Stimulated activated CD4-positive, alpha-beta T cell treated with anti-CD3 and anti-CD28 coated beads, Interleukin-2, amount 100 ng/mL, for 4 hours (primary cell): Measurements from ENCODE around the gene LDLR.
"Not testable (repeated sequence)": the region's sequence is repeated elsewhere in the genome, so short reads cannot be mapped to it uniquely, and the experiment has no call there.

Experiments used
- DNase-seq: peaks from one replicate; pipeline ENCODE4 v3.0.0-alpha.2; 2020; ENCODE audit warnings: low read depth

LDLR gene

GRCh38 chr19:11073568-11073967 is 15.7 kb upstream of the LDLR start:
- DNase-seq: no peak

DNA sequence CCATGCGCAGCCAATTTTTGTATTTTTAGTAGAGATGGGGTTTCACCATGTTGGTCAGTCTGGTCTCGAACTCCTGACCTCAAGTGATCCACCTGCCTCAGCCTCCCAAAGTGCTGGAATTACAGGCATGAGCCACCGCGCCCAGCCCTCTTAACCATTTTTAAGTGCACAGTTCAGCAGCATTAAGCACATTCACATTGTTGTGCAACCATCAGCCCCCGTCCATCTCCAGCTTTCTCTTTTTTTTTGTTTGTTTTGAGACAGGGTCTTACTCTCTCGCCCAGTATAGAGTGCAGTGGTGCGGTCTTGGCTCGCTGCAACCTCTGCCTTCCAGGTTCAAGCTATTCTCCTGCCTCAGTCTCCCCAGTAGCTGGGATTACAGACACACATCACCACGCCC is 12.5 kb upstream of the LDLR start:
- not testable (repeated sequence) for DNase-seq

DNA sequence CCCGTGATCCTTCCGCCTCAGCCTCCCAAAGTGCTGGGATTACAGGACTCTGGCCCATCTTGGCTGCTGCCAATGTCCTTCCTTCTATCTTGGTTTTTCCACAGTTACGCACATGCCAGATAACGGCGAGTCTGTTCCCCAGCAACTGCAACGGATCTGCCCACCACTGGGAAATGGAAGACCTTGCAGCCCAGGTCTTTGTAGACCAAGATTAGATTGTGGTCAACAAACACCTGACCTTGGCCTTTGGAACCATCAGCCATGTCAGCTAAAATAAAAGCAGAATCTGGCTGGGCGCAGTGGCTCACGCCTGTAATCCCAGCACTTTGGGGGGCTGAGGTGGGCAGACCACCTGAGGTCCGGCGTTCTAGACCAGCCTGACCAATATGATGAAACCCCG is 10.4 kb upstream of the LDLR start:
- no peak for DNase-seq

- no peak for DNase-seq
These were observed 9.3 kb upstream of the LDLR start for GRCh38 chr19:11079999-11080398.

GRCh38 chr19:11087870-11088505 is 1.3 kb upstream of the LDLR start:
- no peak for DNase-seq

DNA sequence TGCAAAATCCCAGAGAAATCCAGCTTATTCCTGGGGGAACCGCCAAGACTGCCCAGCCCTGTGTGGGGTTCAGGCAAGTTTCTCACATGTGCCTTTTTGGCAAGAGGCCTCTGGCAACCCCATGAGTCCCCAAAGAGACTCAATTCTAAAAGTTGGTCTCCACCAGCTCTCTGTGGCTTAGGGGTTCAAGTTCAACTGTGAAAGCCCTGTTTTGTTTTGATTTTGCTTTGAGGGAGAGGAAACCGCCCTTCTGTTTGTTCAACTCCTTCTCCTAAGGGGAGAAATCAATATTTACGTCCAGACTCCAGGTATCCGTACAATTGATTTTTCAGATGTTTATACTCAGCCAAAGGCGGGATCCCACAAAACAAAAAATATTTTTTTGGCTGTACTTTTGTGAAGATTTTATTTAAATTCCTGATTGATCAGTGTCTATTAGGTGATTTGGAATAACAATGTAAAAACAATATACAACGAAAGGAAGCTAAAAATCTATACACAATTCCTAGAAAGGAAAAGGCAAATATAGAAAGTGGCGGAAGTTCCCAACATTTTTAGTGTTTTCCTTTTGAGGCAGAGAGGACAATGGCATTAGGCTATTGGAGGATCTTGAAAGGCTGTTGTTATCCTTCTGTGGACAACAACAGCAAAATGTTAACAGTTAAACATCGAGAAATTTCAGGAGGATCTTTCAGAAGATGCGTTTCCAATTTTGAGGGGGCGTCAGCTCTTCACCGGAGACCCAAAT is 583 bp upstream of the LDLR start:
- no peak for DNase-seq

DNA sequence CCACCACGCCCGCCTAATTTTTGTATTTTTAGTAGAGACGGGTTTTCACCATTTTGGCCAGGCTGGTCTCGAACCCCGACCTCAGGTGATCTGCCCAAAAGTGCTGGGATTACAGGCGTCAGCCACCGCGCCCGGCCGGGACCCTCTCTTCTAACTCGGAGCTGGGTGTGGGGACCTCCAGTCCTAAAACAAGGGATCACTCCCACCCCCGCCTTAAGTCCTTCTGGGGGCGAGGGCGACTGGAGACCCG is 676 bp downstream of the LDLR start:
- not testable (repeated sequence) for DNase-seq

- peak; percentile 98 for DNase-seq
These were observed 1.2 kb downstream of the LDLR start for GRCh38 chr19:11090264-11090996.

DNA sequence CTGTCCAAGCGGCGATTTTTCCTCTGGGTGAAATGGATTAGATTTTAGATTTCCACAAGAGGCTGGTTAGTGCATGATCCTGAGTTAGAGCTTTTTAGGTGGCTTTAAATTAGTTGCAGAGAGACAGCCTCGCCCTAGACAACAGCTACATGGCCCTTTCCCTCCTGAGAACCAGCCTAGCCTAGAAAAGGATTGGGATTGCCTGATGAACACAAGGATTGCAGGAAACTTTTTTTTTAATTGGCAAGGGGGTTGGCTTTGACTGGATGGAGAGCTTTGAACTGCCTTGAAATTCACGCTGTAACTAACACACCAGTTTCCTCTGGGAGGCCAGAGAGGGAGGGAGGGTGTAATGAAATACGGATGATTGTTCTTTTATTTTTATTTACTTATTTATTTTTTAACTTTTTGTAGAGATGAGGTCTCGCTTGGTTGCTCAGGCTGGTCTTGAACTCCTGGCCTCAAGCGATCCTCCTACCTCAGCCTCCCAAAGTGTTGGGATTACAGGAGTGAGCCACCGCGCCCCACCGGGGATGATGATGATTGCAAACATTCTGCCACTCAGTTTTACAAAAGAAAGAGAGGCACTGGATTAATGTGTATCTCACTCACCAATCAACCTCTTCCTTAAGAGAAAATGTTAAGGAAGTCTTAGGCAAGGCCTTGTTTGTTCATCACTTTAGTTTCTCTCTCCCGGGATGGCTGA is 1.9 kb downstream of the LDLR start:
- DNase-seq: no peak

- peak; percentile 24 for DNase-seq
These were observed 2.5 kb downstream of the LDLR start for GRCh38 chr19:11091703-11092153.

DNA sequence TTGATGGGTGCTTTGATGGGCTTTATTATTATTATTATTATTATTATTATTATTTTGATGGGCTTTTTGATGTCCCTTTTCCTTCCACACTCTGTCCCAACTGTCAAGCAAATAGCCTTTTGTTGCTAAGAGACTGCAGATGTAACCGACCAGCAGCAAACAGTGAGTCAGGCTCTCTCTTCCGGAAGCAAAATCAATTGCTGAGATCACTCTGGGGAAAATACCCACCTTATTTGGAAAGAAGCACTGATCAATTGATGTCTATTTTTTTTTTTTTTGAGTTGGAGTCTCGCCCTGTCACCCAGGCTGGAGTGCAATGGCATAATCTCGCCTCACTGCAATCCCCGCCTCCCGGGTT is 2.9 kb downstream of the LDLR start:
- DNase-seq: peak; percentile 26

GRCh38 chr19:11093689-11094238 is 4.5 kb downstream of the LDLR start:
- DNase-seq: no peak

DNA sequence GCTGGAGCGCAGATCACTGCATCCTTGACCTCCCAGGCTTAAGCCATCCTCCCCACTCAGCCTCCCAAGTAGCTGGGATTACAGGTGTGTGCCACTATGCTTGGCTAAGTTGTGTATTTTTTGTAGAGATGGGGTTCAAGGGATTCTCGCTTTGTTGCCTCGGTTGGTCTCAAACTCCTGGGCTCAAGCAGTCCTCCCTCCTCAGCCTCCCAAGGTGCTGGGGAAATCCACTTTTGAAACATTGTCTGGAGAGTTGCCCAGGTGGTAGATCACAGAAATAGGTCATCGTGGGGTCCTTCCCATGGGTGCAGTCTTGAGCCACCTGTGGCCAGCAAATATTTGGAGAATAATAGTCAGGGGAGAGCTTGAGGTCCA is 5.2 kb downstream of the LDLR start:
- DNase-seq: no peak

DNA sequence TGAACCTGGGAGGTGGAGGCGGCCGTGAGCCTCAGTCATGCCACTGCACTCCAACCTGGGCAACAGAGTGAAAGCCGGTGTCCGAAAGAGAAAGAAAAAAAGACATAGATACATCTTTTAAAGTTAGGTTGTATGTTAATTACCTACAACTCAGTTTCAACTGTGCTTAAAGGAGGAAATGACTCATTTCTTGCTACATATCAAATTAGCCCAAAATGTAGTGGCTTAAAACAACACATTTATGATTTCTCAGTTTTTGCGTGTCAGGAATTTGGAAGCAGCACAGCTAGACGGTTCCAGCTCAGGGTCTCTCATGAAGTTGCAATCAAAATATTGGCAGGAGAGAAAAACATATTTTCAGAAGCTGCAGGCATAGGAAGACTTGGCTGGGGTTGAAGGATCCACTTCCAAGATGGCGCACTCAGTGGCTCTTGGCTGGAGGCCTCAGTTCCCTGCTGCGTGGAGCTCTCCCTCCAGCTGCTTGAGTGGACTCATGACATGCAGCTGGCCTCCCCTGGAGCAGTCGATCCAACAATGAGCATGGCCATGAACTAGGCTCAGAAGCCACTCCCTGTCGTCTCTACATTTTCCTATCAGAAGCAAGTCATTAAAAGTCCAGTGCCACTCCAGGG is 7.1 kb downstream of the LDLR start:
- no peak for DNase-seq

DNA sequence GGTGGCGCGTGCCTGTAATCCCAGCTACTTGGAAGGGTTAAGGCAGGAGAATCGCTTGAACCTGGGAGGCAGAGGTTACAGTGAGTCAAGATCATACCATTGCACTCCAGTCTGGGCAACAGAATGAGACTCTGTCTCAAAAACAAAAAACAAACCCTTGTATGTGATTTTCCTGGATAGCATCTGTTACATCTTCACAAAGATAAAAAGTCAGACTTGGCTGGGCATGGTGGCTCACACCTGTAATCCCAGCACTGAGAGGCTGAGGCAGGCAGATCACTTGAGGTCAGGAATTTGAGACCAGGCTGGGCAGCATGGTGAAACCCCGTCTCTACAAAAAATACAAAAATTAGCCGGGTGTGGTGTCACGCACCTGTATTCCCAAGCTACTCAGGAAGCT is 8.1 kb downstream of the LDLR start:
- DNase-seq: not testable (repeated sequence)

DNA sequence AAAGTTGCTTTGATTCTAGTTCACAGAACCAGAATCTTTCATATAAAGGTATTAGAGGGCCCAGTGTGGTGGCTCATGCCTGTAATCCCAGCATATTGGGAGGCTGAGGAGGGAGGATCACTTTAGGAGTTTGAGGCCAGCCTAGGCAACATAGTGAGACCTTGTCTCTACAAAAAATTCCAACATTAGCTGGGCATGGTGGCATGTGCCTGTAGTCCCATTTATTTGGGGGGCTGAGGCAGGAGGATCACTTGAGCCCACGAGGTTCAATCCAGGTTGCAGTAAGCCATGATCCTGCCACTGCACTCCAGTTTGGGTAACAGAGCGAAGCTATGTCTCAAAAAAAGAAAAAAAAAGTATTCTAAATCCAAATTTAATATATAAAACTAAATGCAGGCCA is 9.1 kb downstream of the LDLR start:
- no peak for DNase-seq

DNA sequence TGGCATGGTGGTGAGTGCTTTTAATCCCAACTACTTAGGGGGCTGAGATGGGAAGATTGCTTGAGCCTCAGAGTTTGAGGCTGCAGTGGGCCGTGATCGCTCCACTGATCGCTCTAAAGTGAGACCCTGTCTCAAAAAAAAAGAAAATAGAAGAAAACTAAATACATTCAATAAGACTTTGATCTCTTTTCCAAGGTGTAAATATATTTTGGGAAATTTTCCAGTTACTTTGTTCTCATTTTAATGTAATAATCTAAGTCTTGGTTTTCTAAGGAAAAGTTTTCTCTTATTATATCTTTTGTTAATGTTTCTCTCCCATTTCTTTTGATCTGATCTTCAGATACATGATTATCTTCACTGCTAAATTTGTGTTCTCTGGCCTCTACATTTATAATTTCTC is 9.6 kb downstream of the LDLR start:
- DNase-seq: no peak

- DNase-seq: no peak
These were observed 10.8 kb downstream of the LDLR start for GRCh38 chr19:11100049-11100448.

- no peak for DNase-seq
These were observed 11.8 kb downstream of the LDLR start for GRCh38 chr19:11101057-11101456.

GRCh38 chr19:11102944-11103343 is 13.7 kb downstream of the LDLR start:
- no peak for DNase-seq

GRCh38 chr19:11103667-11104066 is 14.4 kb downstream of the LDLR start:
- DNase-seq: not testable (repeated sequence)

GRCh38 chr19:11105014-11105636 is 15.9 kb downstream of the LDLR start:
- DNase-seq: no peak
